C4-2B (cell line): ENCODE measurements around the gene ANK3.

Source experiments
- H3K27ac ChIP-seq: fragments of 450-650 bp; 2 replicates; pipeline ENCODE4 v1.5.1; 2017
- CTCF ChIP-seq: fragments of 450-650 bp; conservative IDR thresholded peaks from 2 replicates; pipeline ENCODE4 v1.5.1; 2017; ENCODE audit warnings: mild to moderate bottlenecking
- ZFX ChIP-seq: fragments of 450-650 bp; IDR thresholded peaks from 2 replicates; pipeline ENCODE4 v1.6.1; 2017

The ANK3 gene

GRCh38 chr10:60281331-60281730 lies 108.3 kb downstream of the ANK3 start:
- TF ChIP-seq ZFX, result no peak
- no peak for TF ChIP-seq CTCF
- H3K27ac ChIP-seq, result no peak overlapping the region

- no peak for TF ChIP-seq CTCF
- TF ChIP-seq ZFX, result no peak
These were observed 109.2 kb downstream of the ANK3 start for GRCh38 chr10:60280475-60280874.

GRCh38 chr10:60277656-60278055 lies 112.0 kb downstream of the ANK3 start:
- TF ChIP-seq ZFX, result no peak
- TF ChIP-seq CTCF, result no peak
- H3K27ac ChIP-seq, result no peak overlapping the region

More at GRCh38 chr10:60280475-60280874, 109.2 kb downstream of the ANK3 start:
- H3K27ac ChIP-seq, result no peak overlapping the region

- no peak for TF ChIP-seq ZFX
- no peak for TF ChIP-seq CTCF
- no peak overlapping the region for H3K27ac ChIP-seq
These were observed 113.4 kb downstream of the ANK3 start for GRCh38 chr10:60276232-60276631.

- no peak overlapping the region for H3K27ac ChIP-seq
- no peak for TF ChIP-seq ZFX
These were observed 118.2 kb downstream of the ANK3 start for GRCh38 chr10:60271319-60272040.

- H3K27ac ChIP-seq, result no peak overlapping the region
- TF ChIP-seq CTCF, result no peak
- no peak for TF ChIP-seq ZFX
These were observed 119.2 kb downstream of the ANK3 start for GRCh38 chr10:60270426-60270825.

- TF ChIP-seq CTCF, result no peak; the same call in 1 of the 2 replicates
- TF ChIP-seq ZFX, result no peak
- no peak overlapping the region for H3K27ac ChIP-seq
These were observed 121.9 kb downstream of the ANK3 start for GRCh38 chr10:60267802-60268201.

GRCh38 chr10:60266513-60266912 lies 123.2 kb downstream of the ANK3 start:
- TF ChIP-seq CTCF, result no peak
- TF ChIP-seq ZFX, result no peak
- H3K27ac ChIP-seq, result no peak overlapping the region
